ENCODE results near the gene SECISBP2L.

The SECISBP2L gene

GRCh38 chr15:48966595-48967301 lies 79.5 kb downstream of the SECISBP2L start:
- no peak for DNase-seq (ENCODE audit: low spot score)

- DNase-seq (ENCODE audit: low spot score), result no peak
Measured at GRCh38 chr15:48965972-48966371, 80.3 kb downstream of the SECISBP2L start.

- DNase-seq (ENCODE audit: low spot score), result no peak
Measured at GRCh38 chr15:48964898-48965297, 81.3 kb downstream of the SECISBP2L start.

GRCh38 chr15:48963524-48964113 lies 82.6 kb downstream of the SECISBP2L start, which contains the start of gene SHC4:
SHC4 (minus strand) TSS chr15:48963919; CDS start chr15:48963015, 904 bp downstream.
- DNase-seq (ENCODE audit: low spot score), result peak; percentile 82

GRCh38 chr15:48962662-48963523 lies 83.4 kb downstream of the SECISBP2L start:
- DNase-seq (ENCODE audit: low spot score), result peak; percentile 75

GRCh38 chr15:48955967-48956366 lies 90.3 kb downstream of the SECISBP2L start:
- no peak for DNase-seq (ENCODE audit: low spot score)

GRCh38 chr15:48955370-48955769 lies 90.9 kb downstream of the SECISBP2L start:
- no peak for DNase-seq (ENCODE audit: low spot score)

GRCh38 chr15:48954538-48954937 lies 91.7 kb downstream of the SECISBP2L start:
- no peak for DNase-seq (ENCODE audit: low spot score)

GRCh38 chr15:48946840-48947187 lies 99.4 kb downstream of the SECISBP2L start:
- DNase-seq (ENCODE audit: low spot score), result no peak

- no peak for DNase-seq (ENCODE audit: low spot score)
Measured at GRCh38 chr15:48946074-48946839, 100.0 kb downstream of the SECISBP2L start.

- DNase-seq (ENCODE audit: low spot score), result no peak
Measured at GRCh38 chr15:48945386-48945785, 100.9 kb downstream of the SECISBP2L start.

- DNase-seq (ENCODE audit: low spot score), result no peak
Measured at GRCh38 chr15:48941904-48942303, 104.3 kb downstream of the SECISBP2L start.

GRCh38 chr15:48940508-48940907 lies 105.7 kb downstream of the SECISBP2L start:
- DNase-seq (ENCODE audit: low spot score), result no peak

GRCh38 chr15:48939648-48940047 lies 106.6 kb downstream of the SECISBP2L start:
- DNase-seq (ENCODE audit: low spot score), result no peak

Measured in left forelimb (tissue), 1 donor.